ENCODE data around the gene CBY2.

The CBY2 gene

DNA sequence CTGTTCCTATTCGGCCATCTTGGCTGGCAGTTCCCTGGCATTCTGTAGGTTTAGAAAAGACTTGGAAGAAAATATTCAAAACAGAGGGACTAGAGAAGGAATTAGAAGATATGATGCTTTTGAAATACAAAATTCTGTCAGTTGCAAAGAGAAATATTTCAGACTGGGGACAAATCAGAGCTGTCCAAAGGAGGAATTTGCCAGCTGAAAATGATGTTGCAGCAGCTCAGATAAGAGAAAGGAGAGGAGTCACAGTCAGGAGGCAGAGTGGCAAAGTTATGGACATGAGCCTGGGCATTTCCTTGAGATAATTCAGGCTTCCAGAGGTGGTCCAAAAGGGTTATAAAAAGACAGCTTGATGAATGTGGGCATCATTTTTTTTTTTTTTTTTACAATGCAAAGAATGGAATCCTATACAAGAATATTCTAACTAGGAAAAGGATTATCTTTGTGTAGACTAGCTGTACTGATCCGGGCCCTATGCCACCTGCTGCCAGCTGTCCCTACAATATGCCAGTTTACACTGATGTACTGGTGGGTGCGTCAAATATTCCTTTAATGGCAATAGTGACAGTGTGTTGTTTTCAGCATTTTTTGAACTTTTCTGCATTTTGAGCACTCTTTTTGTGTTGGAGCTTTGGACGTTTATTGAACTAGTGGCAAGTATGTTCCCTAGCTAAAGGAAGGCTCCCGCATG, 31.8 kb upstream of the CBY2 start:
- H3K27ac ChIP-seq: no peak overlapping the region
- TF ChIP-seq, protein P1, sequence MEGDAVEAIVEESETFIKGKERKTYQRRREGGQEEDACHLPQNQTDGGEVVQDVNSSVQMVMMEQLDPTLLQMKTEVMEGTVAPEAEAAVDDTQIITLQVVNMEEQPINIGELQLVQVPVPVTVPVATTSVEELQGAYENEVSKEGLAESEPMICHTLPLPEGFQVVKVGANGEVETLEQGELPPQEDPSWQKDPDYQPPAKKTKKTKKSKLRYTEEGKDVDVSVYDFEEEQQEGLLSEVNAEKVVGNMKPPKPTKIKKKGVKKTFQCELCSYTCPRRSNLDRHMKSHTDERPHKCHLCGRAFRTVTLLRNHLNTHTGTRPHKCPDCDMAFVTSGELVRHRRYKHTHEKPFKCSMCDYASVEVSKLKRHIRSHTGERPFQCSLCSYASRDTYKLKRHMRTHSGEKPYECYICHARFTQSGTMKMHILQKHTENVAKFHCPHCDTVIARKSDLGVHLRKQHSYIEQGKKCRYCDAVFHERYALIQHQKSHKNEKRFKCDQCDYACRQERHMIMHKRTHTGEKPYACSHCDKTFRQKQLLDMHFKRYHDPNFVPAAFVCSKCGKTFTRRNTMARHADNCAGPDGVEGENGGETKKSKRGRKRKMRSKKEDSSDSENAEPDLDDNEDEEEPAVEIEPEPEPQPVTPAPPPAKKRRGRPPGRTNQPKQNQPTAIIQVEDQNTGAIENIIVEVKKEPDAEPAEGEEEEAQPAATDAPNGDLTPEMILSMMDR (conservative IDR thresholded peaks at IDR 0.05): no peak

DNA sequence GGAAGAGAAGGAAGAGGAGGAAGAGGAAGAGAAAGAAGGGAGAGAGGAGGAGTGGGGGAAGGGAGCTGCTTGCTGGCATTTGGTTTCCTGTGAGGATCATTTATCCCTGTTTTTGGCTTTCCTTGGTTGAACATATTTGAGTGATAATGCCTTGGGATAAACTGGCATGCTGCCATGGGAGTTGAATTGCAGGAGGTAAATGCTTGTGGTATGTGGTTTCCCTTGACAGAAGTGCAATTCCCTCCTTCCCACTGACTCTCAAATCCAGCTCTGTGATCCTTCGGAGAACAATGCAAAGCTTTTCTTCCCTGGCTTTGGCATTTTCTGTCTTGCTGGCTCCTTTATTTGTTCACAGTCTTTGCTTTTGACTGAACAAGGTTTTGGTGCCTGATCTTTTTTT, 27.2 kb upstream of the CBY2 start:
- TF ChIP-seq, protein P1 (conservative IDR thresholded peaks at IDR 0.05): no peak

DNA sequence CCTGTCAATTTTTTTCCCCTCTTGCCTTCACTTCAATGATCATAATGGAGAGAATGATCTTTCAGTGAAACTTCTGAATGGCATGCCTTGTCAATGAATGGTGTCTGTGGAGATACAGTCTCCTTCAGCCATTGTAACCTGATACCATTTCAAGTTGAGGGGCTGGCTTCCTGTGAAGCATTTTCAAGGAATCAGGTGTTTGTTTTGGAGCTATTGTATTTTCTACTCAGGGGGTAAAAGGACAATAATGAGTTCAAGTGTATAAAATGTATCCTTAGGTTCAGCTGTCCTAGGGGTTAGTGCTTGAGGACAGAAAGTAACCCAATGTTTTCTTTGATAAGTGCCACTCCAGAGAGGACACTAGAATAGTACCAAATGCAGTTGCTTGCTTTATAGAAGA, 23.8 kb upstream of the CBY2 start:
- no peak overlapping the region for H3K27ac ChIP-seq
- TF ChIP-seq, protein P1 (conservative IDR thresholded peaks at IDR 0.05): no peak

More for the DNA sequence above, 27.2 kb upstream of the CBY2 start:
- no peak overlapping the region for H3K27ac ChIP-seq

DNA sequence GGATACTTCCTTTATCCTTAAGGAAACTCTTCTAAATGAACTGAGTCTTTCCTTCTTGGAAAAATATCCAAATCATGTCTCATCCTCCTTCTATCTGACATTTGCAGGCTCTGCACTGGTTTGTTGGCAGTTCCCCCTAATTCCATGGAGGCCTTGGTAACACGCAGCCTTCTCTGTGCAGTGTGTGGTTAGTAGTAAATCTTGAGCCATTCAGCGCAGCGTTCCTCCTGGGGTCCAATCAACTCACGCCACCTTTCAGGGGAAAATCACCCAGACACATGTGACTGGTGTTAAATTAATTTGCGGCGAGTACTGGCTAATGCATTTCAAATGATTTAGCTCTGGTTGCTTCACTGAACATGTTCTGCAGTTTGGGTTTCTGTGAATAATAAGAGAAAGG, 21.0 kb upstream of the CBY2 start:
- TF ChIP-seq, protein P1 (conservative IDR thresholded peaks at IDR 0.05): no peak
- H3K27ac ChIP-seq: no peak overlapping the region

DNA sequence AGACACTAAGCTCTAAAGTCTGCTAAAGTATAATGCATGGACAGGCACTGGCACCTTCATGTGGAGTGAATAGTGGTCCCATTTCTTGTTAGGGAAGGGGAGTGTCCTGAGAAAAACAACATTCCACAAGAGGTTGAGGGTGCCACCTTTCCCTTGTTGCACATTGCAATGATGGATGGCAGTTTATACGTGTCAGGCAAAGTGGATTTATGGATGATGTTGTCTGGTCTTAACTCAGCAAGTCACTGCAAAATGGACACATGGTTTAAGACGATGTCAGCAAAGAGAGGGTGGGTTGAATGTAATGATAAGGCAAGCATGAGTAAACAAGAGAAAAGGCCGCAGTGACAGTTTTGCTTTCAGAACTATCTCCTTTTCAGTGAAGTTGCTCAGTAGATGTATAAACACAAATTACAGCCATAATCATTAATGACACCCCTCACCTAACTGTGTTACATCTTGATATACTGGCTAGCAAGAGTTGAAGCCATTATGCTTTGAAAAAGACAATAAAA, 19.6 kb upstream of the CBY2 start:
- TF ChIP-seq, protein P1 (conservative IDR thresholded peaks at IDR 0.05): no peak

DNA sequence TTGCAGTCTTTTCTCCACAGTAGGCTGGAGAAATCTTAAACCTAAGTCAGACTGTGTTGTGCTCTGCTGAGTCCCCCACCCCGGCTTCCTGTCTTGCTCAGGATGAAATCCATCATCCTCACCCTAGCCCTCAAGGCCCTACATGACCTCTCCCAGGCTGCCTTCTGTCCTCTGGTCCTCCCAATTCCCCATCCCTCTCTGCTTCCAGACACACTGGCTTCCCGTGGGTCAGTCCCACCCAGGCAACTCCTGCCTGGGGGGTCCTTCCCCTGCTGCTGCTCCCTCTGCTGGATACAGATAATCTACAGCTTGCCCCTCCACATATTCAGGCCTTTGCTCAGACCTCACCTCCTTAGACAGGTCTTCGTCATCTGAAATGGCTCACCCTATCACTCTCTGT, 18.4 kb upstream of the CBY2 start:
- TF ChIP-seq, protein P1 (conservative IDR thresholded peaks at IDR 0.05): no peak; the same call in 1 of the 2 replicates
- no peak overlapping the region for H3K27ac ChIP-seq

More for the DNA sequence above, 19.6 kb upstream of the CBY2 start:
- H3K27ac ChIP-seq: no peak overlapping the region

DNA sequence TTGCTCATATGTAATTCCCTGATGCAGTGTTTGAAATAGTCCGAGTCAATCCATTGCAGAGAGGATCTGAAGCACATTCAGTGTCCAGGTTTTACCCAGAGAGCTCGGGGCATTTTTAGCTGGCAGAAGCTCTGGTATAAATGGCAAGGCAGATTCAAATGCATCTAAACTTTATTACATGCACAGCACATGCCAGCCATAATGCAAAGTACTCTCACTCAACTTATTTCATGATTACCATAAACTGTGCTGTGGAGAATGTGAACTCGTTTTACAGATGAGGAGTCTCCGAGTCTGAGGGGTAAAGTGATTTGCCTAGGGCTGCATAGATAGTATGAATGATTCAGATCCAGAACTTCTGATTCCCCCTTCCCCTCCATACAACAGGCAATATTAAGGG, 13.5 kb upstream of the CBY2 start:
- TF ChIP-seq, protein P1 (conservative IDR thresholded peaks at IDR 0.05): no peak
- H3K27ac ChIP-seq: no peak overlapping the region
